Right lobe of liver (tissue), 6 donors: ENCODE results near the gene KISS1R. TPM values are rescaled to one million over a fixed set of nuclear protein-coding genes. Genes with fewer than 3 reads are reported as not detected.
A peak's percentile ranks its signal among the peaks of the same experiment; 100 is the strongest.

Source experiments
- ATAC-seq, 4 donors: fragments of 200-7000 bp; cut with Tn5 transposase; one replicate each; pipeline ENCODE4 v1.9.1; 2020; ENCODE audit warnings: mild to moderate bottlenecking in 4 of 4, moderate library complexity in 4 of 4
- DNase-seq, 3 donors: peaks; one replicate each; pipeline ENCODE4 v3.0.0-alpha.2; 2020
- H3K27ac ChIP-seq, 3 donors: fragments of 200-600 bp; one replicate each; pipeline ENCODE4 v1.8.0; 2022
- H3K27me3 ChIP-seq, 2 donors: fragments of 200-600 bp; one replicate each; pipeline ENCODE4 v1.8.0; 2022
- H3K36me3 ChIP-seq, 4 donors: fragments of 200-600 bp; sonication (generic) in 1 of 4; one replicate each; pipeline versions ENCODE4 v1.5.1 to v1.8.0; 2017 to 2022; ENCODE audit warnings: control low read depth in 1 of 4
- H3K4me1 ChIP-seq, 4 donors: fragments of 200-600 bp; sonication (generic) in 1 of 4; one replicate each; pipeline versions ENCODE4 v1.5.1 to v1.8.0; 2017 to 2022; ENCODE audit warnings: control low read depth in 1 of 4
- H3K4me3 ChIP-seq, 3 donors: fragments of 200-600 bp; one replicate each; pipeline ENCODE4 v1.8.0; 2022
- H3K9me3 ChIP-seq, 4 donors: fragments of 200-600 bp; sonication (generic) in 1 of 4; one replicate each; pipeline versions ENCODE4 v1.5.1 to v1.8.0; 2017 to 2022; ENCODE audit warnings: control low read depth in 1 of 4
- POLR2A ChIP-seq: fragments of 450-650 bp; IDR thresholded peaks from one replicate; pipeline ENCODE4 v1.6.1; 2017; ENCODE audit warnings: antibody characterized with exemption, mild to moderate bottlenecking
- WGBS: methylation state at CpG from one replicate; pipeline ENCODE4 v1.1.6; 2018; ENCODE audit warnings: low coverage, low lambda C conversion rate; ENCODE audit not compliant: insufficient coverage; ENCODE audit errors: missing lambda C conversion rate; 5-methylcytosine and 5-hydroxymethylcytosine counted together
- intact Hi-C, 2 donors: fragments of 100-400 bp; cut with DNase I; formaldehyde crosslinking; loops; one replicate each; pipeline versions ENCODE4 v1.11.2 to v1.14.1; 2022
- total RNA-seq, 6 experiments: library from RNA; depleted of rRNA in 2 of 6; stranded (reverse); fragments of >200 nt in 2 of 6; fragmentation: NEBNext Ultra II Directional in 3 of 6; extraction: Animal tissue kit (Norgen Biotek cat#: 25700) in 3 of 6; gene quantifications; one replicate each; pipeline versions ENCODE4 v1.1.0 to v1.2.4, GENCODE V29; 2016 to 2023
- TF ChIP-seq, protein P1 (sequence below), 4 donors: fragments of 200-600 bp in 3 of 4; fragments of 450-650 bp in 1 of 4; IDR thresholded peaks; one replicate each; pipeline versions ENCODE4 v1.5.1 to v1.8.0; 2016 to 2022; ENCODE audit warnings: antibody characterized with exemption in 4 of 4, mild to moderate bottlenecking in 2 of 4
- donor health status: DM: no; HTN: yes; CAD: no.
- donor health status: DM: no; HTN: no; CAD: no.
- donor health status: DM: no; HTN: no; CAD: no.
- donor health status: DM: no; HTN: yes; CAD: no.
- donor health status: DM: no; HTN: yes; CAD: no.

Gene KISS1R
- total RNA-seq, 6 experiments from 2014 or later: 0.47 TPM; not detected in 5

- intact Hi-C loops: no loop called here
- DNase-seq (no peak), ATAC-seq (no peak)
- Histone ChIP-seq H3K36me3 (no peaks in the 10 kb centered on the region), H3K27me3 (no peaks in the 10 kb centered on the region), H3K4me3 (no peak overlapping the region), H3K27ac (no peak overlapping the region), H3K4me1 (peaks cover 0 to 11% (median 0%) of the 10 kb centered on the region in 4 donors), H3K9me3 (no peaks in the 10 kb centered on the region)
- 91% methylated on average over 4 of the region's 8 CpGs for WGBS
- TF ChIP-seq POLR2A: no peak
Observed at GRCh38 chr19:904545-904944, 12.6 kb upstream of the KISS1R start.

DNA sequence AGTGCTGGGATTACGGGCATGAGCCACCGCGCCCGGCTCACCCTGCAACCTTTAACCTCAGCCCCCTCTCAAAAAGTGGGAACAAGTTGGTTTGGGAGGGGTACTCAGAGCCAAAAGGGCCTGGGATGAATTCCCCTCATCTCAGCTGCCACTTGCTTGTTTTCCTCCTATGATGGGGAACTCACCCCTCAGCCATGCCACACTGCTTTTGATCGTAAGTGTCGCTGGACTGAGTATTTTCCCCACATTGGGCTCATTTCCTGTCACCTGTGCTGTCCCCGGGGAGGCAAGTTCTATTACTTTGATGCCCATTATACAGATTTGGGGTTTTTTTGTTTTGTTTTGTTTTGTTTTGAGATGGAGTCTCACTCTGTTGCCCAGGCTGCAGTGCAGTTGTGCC lies 10.7 kb upstream of the KISS1R start:
- no peak for DNase-seq
- Histone ChIP-seq H3K4me3 (no peak overlapping the region), H3K9me3 (no peaks in the 10 kb centered on the region), H3K4me1 (peaks cover 0 to 11% (median 0%) of the 10 kb centered on the region in 4 donors), H3K27ac (no peak overlapping the region), H3K36me3 (no peaks in the 10 kb centered on the region), H3K27me3 (no peaks in the 10 kb centered on the region)
- TF ChIP-seq, protein P1, sequence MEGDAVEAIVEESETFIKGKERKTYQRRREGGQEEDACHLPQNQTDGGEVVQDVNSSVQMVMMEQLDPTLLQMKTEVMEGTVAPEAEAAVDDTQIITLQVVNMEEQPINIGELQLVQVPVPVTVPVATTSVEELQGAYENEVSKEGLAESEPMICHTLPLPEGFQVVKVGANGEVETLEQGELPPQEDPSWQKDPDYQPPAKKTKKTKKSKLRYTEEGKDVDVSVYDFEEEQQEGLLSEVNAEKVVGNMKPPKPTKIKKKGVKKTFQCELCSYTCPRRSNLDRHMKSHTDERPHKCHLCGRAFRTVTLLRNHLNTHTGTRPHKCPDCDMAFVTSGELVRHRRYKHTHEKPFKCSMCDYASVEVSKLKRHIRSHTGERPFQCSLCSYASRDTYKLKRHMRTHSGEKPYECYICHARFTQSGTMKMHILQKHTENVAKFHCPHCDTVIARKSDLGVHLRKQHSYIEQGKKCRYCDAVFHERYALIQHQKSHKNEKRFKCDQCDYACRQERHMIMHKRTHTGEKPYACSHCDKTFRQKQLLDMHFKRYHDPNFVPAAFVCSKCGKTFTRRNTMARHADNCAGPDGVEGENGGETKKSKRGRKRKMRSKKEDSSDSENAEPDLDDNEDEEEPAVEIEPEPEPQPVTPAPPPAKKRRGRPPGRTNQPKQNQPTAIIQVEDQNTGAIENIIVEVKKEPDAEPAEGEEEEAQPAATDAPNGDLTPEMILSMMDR (IDR thresholded peaks at IDR 0.05): no peak
- TF ChIP-seq POLR2A: no peak
- 81% methylated on average over 3 of the region's 7 CpGs for WGBS
- intact Hi-C loops: no loop called here
- no peak for ATAC-seq

DNA sequence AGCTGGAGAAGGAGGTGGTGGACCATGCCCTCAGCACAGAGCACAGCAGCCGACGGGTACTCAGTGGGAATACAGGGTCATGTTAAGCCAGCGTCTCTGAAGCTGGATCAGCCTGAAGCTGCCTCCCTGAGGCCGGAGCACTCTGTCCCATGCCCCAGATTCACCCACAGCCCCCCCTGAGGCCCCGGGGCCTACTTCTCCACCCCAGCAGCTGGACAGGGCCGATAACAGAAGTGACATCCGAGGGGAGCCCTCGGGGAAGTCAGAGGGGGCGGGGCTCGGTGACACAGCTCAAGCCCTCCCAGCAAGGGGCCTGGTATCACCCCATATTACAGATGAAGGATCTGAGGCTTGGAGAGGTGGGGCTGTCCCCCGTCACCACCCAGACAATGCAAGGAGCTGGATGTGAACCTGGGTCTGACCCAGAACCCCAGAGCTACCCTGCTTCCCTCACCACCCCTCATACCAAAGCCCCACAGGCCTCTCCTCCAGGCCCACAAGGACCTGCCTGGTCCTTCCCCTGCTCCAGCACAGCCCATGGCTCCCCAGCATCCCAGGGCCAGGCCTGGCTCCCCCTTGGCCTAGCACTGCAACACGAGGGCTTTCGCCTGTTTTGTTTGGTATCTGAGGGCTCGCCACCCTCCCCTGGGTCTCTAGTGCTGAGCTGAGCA lies 9.8 kb upstream of the KISS1R start:
- Histone ChIP-seq H3K4me1 (peaks cover 0 to 6% (median 0%) of the 10 kb centered on the region in 4 donors), H3K27me3 (no peaks in the 10 kb centered on the region), H3K9me3 (no peaks in the 10 kb centered on the region), H3K4me3 (no peak overlapping the region), H3K36me3 (no peaks in the 10 kb centered on the region), H3K27ac (no peak overlapping the region)
- 67% methylated on average over 1 of the region's 14 CpGs for WGBS
- ATAC-seq (peak in 2 of 4 donors; percentile 13 to 18), DNase-seq (peak in 1 of 3 donors; percentile 64)
- TF ChIP-seq, protein P1 (IDR thresholded peaks at IDR 0.05): no peak
- no peak for TF ChIP-seq POLR2A
- intact Hi-C loops: no loop called here

GRCh38 chr19:911197-912033 lies 5.7 kb upstream of the KISS1R start:
- H3K27ac ChIP-seq: no peak overlapping the region
- 84% methylated on average over 21 of the region's 54 CpGs for whole genome bisulfite sequencing
- intact Hi-C loops: no loop called here

More at GRCh38 chr19:911197-912033, 5.7 kb upstream of the KISS1R start:
- no peaks in the 10 kb centered on the region for H3K4me1 ChIP-seq
- DNase-seq: peak in 1 of 3 donors; percentile 52
- H3K4me3 ChIP-seq: no peak overlapping the region
- TF ChIP-seq, protein P1 (IDR thresholded peaks at IDR 0.05): no peak
- no peak for TF ChIP-seq POLR2A
- H3K27me3 ChIP-seq: no peaks in the 10 kb centered on the region
- no peaks in the 10 kb centered on the region for H3K9me3 ChIP-seq
- ATAC-seq: peak in 1 of 4 donors; percentile 6
- no peaks in the 10 kb centered on the region for H3K36me3 ChIP-seq
